Measurements from ENCODE around the gene LAMP5.

The LAMP5 gene

DNA sequence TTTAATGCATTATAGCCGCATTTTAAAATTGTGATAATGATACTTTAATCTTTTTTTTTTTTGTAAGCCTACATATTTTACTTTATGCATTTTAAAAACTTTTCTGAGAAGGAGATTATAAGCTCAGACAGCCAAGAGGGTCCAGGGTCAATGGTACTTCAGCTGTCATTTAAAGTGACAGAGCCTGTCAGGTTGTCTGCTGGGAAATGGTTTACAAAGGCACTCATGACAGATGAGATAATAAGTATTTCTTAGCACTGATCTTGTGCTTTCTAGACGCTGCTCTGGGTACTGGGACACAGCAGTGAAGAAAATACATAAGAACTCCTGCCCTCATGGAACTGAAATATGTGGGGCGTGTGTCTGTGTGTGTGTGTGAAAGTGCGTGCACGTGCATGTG, 19.6 kb downstream of the LAMP5 start:
- DNase-seq (ENCODE audit: low spot score) = no peak

DNA sequence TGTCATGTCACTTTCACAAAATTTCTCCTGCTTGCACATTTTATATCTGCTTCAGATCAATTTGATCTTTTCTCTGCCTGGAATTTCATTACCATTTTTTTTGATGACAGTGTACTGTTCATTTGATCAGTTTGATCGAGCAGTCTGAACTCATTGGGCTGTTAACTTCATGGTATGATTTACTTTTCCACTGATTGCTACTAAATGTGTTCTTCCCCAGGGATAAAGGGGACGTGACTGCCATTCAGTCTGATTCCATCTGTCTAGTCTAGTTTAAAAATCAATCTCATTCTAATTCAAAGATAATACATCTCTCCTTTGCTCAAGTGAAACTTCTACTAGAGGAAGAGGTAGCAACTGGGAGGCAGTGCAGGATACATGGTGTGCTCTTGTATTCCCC, 21.1 kb downstream of the LAMP5 start:
- no peak for DNase-seq (ENCODE audit: low spot score)

DNA sequence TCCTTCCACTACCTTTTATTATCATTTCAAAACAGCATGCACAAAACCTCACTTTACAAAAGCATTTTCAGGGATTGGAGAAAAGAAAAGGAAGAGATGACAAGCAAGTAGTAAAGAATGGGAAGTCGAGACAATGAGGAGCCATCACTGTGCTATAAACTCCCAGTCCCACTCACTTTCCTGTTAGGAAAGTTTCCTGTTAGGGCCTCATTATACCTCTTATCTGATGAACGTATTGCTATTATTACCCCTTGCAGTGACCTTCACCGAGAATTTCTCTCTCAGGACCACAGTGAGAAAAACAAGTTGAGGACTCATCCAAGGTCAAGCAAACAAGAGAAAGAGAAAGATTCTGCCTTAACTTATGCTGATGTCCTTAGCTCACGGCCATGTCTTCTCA, 28.8 kb downstream of the LAMP5 start:
- no peak for DNase-seq (ENCODE audit: low spot score)

DNA sequence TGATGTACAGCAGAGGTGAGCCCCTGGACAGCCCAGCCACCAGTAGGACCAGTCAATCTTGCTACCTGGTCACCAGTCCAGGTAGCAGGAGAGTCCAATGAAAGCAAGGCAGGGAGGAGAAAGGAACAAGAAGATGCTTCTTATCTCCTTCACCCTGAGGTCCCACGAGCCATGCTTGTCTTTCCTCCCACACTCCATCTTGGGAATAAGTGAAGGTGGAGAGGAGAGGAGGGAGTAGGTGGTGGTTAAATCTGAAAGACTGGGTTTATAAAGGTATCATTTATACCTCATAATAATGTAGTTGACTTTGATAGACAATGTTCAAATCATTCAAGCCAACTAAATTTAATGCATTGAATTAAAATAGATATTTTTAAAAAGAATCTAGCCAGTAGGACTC, 35.9 kb downstream of the LAMP5 start:
- DNase-seq (ENCODE audit: low spot score) = no peak

DNA sequence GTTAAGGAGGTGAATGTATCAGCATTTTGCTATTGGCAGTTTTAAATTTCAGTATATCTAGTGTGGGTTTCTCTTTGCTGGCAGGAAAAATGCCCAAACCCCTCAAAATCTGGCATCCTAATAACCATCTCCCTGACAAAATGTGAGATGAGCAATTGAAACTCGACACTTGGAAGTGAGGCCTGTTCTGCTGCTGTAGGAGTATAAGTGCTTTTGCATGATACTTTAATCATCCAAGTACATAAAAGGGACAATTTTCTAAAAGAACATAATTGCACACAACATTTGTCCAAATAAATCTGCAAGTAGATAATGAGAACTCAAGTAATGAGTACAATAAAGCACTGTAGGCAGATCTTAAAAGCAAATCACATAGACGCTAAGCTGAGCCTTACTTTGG, 36.5 kb downstream of the LAMP5 start:
- DNase-seq (ENCODE audit: low spot score) = no peak

DNA sequence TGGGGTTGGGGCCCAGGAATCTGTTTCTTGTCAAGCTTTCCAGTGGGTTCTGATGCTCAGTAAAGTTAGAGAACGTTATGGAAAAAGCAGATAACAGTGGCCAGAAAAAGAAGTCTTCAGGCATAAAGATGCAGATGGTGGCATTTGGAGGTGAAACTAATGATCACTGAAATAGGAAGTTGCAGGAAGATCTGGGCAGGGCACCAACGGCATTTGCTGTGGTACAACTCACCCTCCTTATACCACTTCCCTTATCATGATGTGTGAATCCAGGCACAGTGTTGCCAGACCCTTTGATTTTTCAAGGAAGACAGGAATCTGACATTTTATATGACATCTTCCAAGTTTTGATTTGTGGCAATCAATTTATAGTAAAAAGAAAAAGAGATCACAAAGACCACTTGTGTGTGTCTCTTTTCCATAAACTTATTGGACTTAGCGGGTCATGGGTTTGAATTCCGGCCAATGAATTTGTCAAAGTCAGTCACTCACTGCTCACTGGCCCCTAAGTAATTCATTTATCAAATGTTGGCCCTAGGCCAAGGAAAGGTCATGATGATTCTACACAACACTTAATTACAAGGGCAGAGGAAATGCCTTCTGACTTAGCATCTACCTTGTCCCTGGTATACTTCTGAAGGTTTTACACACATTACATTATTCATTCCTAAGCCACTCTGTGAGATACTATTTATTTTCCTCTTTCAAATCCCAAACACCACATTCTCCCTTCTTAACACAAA, 37.6 kb downstream of the LAMP5 start:
- DNase-seq (ENCODE audit: low spot score) = no peak

DNA sequence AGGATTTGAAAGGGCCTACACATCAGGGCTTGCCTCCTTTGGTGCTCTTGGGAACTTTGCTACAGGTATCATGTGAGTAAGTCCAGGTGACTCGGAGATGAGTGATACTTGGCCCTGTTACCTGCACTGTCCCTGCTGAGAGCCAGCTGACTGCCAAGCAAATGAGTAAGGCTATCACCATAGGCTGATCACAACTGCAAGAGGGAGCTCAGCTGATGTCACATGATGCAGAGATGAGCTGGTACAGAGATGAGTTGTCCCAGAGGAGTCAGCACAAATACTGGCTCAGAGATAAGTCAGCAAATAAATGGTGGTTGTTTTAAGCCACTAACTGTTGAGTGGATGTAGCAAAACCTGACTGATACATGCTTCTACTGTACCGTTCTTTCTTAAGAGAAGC, 41.4 kb downstream of the LAMP5 start:
- no peak for DNase-seq (ENCODE audit: low spot score)

DNA sequence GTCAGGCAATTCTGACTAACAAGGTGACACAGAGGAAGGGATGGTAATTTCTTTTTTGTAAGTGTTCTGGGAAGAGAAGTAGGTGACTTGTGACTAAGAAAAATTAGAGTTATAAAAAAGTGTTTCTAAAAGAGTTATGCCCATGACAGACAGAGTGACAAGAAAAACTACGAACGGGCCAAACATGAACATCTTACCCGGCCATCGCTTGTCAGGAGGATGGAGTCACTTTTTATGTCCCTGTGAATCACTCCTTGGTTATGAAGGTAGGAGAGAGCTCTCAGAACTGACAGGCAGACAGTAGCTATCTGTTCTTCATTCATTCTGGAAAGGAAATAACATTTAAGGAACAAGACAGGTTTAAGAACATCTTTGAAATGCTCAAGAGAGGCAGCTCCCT, 43.0 kb downstream of the LAMP5 start:
- no peak for DNase-seq (ENCODE audit: low spot score)

DNA sequence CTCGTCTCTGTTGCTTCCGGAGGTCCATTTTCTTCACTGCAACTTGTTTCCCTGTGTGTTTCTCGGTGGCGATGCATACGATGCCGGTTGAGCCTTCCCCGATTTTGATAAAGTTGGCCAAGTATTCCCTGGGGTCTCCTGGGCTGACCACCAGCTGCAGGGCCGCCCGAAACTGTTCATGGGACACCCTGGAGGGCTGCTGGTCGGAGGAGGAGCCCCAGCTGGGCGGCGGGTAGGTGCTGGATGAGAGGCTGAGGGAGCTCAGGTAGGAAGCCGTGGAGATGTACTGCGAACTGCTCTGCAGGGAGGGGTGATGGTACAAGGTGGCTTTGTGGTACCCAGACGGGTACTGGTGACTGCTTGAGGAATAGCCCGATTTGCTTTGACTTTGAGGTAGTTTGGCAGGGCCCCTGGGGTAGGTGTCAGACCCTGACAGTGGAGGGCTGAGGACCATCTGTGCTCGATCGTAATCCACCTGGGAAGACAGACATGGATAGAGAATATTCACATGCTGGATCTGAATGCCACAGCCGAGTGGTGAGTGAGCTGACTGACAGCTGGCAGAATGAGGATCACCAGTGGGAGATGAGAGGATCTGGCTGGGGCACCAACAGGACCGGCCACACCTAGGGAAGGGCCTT, 51.6 kb downstream of the LAMP5 start:
- no peak for DNase-seq (ENCODE audit: low spot score)

DNA sequence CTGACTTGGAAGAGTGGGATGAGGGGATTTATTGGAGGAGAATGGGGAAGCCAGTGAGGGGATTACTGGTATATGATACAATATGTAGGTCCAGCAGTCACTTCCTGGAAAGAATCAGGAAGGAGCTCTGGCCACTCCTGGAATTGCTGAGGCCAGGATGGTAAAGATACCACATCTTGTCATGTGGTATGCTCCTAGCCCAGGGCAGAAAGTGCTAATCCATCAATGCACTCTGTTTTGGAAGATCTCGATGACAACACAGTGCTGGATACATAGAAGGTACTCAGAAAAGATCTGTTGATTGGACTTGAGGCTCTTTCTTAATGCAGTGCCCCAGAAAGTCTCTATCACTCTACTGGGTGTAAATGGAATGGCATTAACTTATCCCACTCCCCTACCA, 52.6 kb downstream of the LAMP5 start:
- no peak for DNase-seq (ENCODE audit: low spot score)

DNA sequence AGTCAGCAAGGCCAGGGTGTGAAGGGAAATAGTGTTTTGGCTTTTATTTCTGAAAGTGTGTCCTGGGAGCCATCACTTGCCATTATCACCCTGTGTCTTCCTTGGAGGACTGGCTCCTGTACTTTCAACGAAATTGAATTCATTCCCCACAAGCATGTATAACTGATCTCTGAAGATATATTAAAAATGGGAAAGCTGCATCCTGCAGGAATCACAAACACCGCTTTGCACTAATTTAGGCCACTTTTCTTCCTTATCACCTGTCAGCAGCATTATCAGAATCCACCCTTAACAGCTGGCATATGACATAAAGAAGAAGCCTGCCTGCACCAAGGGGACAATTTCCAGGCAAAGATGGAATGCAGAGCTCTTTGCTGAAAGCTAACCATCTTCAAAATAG, 56.2 kb downstream of the LAMP5 start:
- no peak for DNase-seq (ENCODE audit: low spot score)

DNA sequence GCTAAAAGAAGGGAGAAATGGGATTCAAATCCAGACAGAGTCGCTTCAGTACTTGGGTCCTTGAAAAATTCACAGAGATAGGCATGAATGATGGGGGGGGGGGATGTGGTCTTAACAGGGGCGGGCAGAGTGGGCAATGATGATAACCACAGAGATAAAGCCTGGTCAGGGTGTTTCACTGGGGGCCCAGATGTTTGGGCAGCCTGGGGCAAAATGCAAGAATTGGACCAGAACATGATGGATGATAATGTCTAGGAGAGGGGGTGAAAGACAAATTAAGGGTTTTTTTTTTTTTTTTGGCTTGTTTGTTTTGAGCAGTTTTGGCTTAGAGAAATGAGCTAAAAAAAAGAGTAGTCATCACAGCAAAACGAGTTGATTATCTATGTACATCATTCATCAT, 57.4 kb downstream of the LAMP5 start:
- DNase-seq (ENCODE audit: low spot score) = no peak

DNA sequence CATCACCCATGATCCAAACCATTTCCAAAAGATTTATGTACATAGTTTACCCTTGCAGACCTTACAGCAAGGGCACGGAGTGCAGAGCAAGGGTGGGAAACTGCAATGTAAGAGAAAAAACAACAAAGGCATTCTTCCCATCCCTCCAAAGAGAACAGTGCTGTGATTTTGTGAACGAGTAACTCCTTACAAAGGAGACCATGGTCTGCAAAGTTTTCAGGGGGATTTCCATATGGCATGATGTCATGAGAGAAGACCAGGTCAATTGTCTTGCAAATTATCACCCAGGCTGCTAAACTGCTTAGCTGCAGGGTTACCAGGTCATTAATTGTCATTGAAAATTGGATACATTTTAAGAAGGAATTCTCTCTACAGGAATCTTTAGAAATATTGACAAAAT, 58.3 kb downstream of the LAMP5 start:
- no peak for DNase-seq (ENCODE audit: low spot score)

DNA sequence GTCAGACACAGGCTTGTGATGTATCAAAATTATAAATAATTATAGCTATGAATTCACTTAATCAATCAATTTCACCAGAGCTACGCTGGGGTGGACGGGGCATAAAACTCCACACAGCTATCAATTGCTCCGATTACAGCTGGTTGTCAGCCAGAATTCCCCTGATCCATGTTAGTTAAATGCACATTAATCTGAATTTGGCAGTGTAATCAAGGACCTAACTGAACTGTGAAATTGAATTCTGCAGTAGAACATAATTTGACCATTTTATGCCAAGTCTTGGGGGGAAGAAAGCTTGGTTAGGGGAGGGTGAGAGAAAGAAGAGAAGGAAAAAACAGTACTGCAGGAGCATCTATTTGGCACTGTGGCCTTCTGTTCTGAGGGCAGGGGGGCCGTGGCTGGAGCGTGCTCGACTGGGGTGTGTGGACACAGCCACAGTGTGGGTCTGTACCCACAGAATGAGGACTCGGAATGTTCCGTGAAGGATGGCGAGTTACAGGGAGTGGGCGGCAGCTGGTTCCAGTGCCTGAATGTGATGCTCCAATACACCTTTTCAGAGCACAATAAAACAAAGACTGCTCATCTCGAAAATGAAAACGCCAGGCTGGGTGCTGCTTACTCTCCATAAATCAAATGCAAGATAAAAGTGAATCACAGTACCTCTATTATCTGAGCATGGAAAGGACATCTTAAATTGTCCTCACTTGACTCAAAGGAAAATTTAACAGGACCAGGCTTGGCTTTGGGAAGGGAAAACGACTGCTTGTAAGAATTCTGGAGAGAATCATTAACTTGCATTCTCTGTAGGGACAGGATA, 59.2 kb downstream of the LAMP5 start:
- DNase-seq (ENCODE audit: low spot score) = no peak

DNA sequence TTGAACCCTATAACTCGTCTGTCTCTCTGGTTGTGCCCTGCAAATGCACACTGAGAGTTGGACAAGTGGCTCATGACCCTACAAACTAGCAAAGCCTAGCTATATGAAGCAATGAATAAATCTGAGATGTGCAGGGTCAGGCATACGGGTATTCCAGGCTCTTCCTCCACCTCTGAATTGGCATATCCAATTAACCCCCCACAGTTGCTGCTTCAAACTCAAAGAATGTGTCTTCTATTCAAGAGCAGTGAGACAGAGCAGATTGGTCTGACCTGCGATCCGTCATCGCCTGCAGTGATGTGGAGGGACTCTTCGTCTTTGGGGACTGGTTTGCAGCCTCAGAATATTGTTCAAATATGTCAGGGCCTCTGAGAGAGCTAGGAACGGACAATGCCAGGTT, 59.8 kb downstream of the LAMP5 start:
- no peak for DNase-seq (ENCODE audit: low spot score)

DNA sequence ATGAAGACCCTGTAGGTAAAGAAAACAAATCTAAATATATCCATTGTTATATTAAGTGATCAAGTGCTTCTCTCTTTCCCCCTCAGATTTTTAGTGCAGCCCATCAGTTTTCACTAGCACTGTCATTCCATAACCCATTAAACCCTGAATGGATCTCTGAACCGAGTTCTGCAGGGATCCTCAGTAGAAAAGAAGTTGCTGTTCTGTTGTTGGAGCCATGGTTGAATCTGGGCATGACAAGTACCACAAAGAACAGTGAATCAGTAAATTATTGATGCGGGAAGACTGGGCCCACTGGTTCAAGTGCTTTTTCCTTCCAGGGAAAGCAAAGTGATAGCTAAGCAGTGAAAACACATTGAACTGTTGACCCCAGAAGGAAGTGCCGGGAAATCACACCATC, 60.4 kb downstream of the LAMP5 start:
- DNase-seq (ENCODE audit: low spot score) = no peak

DNA sequence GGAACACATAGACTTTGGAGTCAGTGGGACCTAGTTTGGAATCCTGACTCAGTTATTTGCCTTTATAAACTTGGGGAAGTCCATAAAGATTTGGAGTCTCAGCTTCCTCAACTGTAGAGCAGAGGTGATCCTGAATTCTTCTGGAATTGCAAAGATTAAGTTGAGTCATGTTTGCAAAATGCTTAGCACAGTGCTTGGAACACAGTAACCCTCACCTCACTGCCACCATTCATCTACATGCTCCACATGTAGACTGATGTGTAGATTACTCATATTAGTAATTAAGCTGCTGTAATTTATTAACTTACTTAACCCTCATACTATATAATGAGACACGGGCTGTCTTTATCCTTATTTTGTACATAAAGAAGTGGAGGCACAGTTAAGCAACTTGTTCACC, 61.4 kb downstream of the LAMP5 start:
- no peak for DNase-seq (ENCODE audit: low spot score)

DNA sequence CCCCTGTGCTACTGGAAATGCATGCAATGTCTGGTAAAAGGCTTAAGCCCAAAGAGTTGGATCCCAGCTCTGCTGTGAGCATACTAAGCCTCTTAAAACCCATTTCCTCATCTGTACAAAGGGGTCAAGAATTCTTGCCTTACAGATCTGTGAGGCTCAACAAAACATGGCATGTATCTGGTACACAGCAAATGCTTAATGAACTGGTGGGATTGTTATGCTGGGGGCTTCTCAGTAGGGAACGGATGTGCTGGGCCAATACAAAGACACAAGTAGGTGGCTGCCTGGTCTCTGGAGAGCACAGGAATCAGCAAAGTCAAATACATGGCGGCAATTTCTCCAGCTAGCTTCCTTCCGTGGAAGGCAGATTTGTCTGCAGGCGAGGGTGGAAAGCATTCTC, 62.3 kb downstream of the LAMP5 start:
- no peak for DNase-seq (ENCODE audit: low spot score)

DNA sequence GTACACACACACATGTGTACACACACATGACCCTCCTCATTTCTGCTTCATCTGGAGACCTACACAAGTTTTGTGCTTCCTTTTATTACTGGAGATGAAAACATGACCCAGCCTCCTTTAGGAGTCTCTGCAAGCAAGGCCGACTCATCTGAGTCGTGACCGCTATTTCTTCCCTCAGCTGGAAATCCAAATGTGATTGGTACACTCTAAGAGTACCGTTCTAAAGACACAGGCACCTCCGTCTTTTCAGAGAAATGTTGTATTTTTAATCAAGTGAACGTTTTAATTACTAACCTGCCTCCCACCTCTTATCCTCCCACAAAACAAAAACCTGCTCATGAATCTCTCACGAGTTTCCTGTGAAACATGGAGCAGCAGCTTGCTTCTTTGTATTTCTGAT, 63.0 kb downstream of the LAMP5 start:
- DNase-seq (ENCODE audit: low spot score) = no peak

DNA sequence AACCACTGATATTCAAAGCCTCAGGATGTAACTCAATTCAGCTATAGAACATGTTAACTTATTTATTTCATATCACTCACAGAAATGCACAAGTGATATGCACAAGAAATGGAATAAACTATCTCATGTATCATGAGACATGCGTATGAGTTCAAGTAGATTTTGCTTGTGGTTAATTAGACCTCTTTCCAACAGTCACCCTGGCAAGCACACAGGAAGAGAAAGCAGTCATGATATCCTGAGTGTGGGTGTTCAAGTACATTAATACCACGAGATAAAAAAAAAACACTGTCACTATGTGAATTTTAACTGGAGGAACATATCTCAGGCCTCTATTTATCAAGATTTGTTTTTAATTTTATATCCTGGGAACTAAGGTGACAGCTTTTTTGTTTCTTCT, 64.2 kb downstream of the LAMP5 start:
- peak; percentile 3 for DNase-seq (ENCODE audit: low spot score)
